Esophagus muscularis mucosa (tissue), 4 donors: ENCODE data around the gene RAF1. TPM values are rescaled to one million over a fixed set of nuclear protein-coding genes. Genes with fewer than 3 reads are reported as not detected.
A peak's percentile ranks its signal among the peaks of the same experiment; 100 is the strongest.
"Not testable (repeated sequence)": the region's sequence is repeated elsewhere in the genome, so short reads cannot be mapped to it uniquely, and the experiment has no call there.

ENCODE experiments used
- DNase-seq: peaks from one replicate; pipeline ENCODE4 v3.0.0-alpha.2; 2017; ENCODE audit errors: extremely low spot score
- H3K27ac ChIP-seq, 4 donors: fragments of 200-600 bp; sonication (generic); replicated peaks in 1 of 4; 1 replicate in 3 of 4; 2 replicates in 1 of 4; pipeline ENCODE4 v1.5.1; 2016 to 2019; ENCODE audit warnings: mild to moderate bottlenecking in 1 of 4
- H3K27me3 ChIP-seq, 4 donors: fragments of 200-600 bp; sonication (generic); one replicate each; pipeline versions ENCODE4 v1.5.1 to v1.6.0; 2016 to 2019
- H3K36me3 ChIP-seq, 4 donors: fragments of 200-600 bp; sonication (generic); one replicate each; pipeline ENCODE4 v1.5.1; 2016 to 2019
- H3K4me1 ChIP-seq, 4 donors: fragments of 200-600 bp; sonication (generic); one replicate each; pipeline ENCODE4 v1.5.1; 2016 to 2019
- H3K4me3 ChIP-seq, 4 donors: fragments of 200-600 bp; sonication (generic); 1 replicate in 2 of 4; 2 replicates in 2 of 4; pipeline ENCODE4 v1.5.1; 2016 to 2019; ENCODE audit warnings: mild to moderate bottlenecking in 4 of 4, moderate library complexity in 1 of 4
- H3K9me3 ChIP-seq, 4 donors: fragments of 200-600 bp; sonication (generic); 1 replicate in 3 of 4; 2 replicates in 1 of 4; pipeline ENCODE4 v1.5.1; 2016 to 2019
- EP300 ChIP-seq: sonication (generic); formaldehyde crosslinking; IDR thresholded peaks from one replicate; pipeline ENCODE4 v1.6.1; 2017; ENCODE audit warnings: antibody characterized with exemption
- POLR2A ChIP-seq: fragments of 450-650 bp; IDR thresholded peaks from one replicate; pipeline ENCODE4 v1.6.1; 2017; ENCODE audit warnings: antibody characterized with exemption, moderate library complexity, mild to moderate bottlenecking, low read depth
- POLR2AphosphoS5 ChIP-seq, 2 donors: sonication (generic); formaldehyde crosslinking; IDR thresholded peaks; one replicate each; pipeline ENCODE4 v1.6.1; 2017; ENCODE audit warnings: antibody characterized with exemption in 2 of 2
- WGBS: methylation state at CpG from one replicate; pipeline ENCODE4 v1.1.5; 2018; 5-methylcytosine and 5-hydroxymethylcytosine counted together
- intact Hi-C: fragments of 100-400 bp; cut with DNase I; formaldehyde crosslinking; loops from one replicate; pipeline ENCODE4 v1.15.1; 2023
- total RNA-seq, 4 donors: library from RNA; depleted of rRNA; stranded (reverse); fragments of >200 nt; gene quantifications; one replicate each; pipeline versions ENCODE4 v1.1.0 to v1.2.1, GENCODE V29; 2016
- TF ChIP-seq, protein P1 (sequence below), 3 experiments: fragments of 200-600 bp in 2 of 3; fragments of 450-650 bp in 1 of 3; sonication (generic) in 2 of 3; IDR thresholded peaks; one replicate each; pipeline ENCODE4 v1.5.1; 2017 to 2019; ENCODE audit warnings: antibody characterized with exemption in 3 of 3, mild to moderate bottlenecking in 2 of 3, moderate library complexity in 1 of 3

RAF1 gene
- total RNA-seq, 4 donors from 2014 or later: 113 to 153 (median 116) TPM

DNA sequence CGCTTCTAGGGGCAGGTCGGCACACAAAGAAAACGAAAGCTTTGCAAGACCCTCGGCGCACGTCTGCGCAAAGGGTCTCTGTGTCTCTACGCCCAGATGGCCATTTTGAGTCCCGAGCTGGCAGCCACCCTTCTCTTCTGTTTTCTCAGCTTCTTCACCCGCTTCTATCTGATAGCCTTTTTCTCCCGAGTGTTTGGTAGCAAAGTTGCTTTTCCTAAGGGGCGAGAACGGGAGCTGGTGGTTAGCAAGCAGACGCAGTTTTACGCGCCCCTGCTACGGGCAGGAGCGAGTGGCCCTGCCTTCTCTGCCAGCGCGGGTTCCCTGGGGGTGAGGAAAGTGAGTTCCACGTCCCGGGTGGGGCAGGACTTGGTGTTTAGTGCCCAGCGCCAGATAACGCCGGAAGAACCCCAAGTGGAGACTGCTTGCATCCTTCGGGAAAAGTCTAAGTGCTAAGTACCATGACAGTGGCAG is 110.0 kb downstream of the RAF1 start:
- H3K4me3 ChIP-seq: peak overlapping the region; percentile 39 to 57 (median 42)
- no peak for DNase-seq
- no peak overlapping the region for H3K27ac ChIP-seq
- H3K27me3 ChIP-seq: peaks cover 0 to 35% (median 8%) of the 10 kb centered on the region in 4 donors
- H3K9me3 ChIP-seq: no peaks in the 10 kb centered on the region
- intact Hi-C loops: loop anchor here (10.0 kb wide), 1 partner anchor 419 kb away; no protein-coding TSS in a partner anchor
- 14% methylated on average over 26 of the region's 26 CpGs for WGBS
- TF ChIP-seq POLR2AphosphoS5 (IDR thresholded peaks at IDR 0.05) (no peak), EP300 (no peak), POLR2A (no peak)
- H3K4me1 ChIP-seq: peaks cover 23 to 32% (median 30%) of the 10 kb centered on the region in 4 donors
- no peaks in the 10 kb centered on the region for H3K36me3 ChIP-seq

DNA sequence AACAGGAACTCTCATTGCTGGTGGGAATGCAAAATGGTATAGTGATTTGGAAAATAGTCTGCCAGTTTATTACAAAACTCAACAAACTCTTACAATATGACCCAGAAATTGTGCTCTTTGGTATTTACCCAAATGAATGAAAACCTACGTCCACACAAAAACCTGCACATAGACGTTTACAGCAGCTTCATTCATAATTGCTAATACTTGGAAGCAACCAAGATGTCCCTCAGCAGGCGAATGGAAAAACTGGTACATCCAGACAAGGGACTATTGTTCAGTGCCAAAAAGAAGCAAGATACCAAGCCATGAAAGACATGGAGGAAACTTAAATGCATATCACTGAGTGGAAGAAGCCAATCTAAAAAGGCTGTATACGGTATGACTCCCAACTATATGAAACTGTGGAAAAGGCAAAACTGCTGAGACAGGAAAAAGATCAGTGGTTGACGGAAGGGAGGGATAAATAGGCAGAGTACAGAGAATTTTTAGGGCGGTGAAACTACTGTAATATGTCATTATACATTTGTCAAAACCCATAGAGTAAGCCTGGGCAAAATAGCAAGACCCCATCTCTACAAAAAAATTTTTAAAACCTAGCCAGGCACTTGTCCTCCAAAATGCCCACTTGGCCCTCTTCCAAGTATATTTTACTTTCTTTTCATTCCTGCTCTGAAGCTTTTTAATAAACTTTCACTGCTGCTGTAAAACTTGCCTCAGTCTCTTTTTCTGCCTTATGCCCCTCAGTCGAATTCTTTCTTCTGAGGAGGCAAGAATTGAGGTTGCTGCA is 113.8 kb downstream of the RAF1 start:
- no peak overlapping the region for H3K27ac ChIP-seq
- TF ChIP-seq POLR2AphosphoS5 (IDR thresholded peaks at IDR 0.05) (no peak), EP300 (no peak), POLR2A (no peak)
- TF ChIP-seq, protein P1, sequence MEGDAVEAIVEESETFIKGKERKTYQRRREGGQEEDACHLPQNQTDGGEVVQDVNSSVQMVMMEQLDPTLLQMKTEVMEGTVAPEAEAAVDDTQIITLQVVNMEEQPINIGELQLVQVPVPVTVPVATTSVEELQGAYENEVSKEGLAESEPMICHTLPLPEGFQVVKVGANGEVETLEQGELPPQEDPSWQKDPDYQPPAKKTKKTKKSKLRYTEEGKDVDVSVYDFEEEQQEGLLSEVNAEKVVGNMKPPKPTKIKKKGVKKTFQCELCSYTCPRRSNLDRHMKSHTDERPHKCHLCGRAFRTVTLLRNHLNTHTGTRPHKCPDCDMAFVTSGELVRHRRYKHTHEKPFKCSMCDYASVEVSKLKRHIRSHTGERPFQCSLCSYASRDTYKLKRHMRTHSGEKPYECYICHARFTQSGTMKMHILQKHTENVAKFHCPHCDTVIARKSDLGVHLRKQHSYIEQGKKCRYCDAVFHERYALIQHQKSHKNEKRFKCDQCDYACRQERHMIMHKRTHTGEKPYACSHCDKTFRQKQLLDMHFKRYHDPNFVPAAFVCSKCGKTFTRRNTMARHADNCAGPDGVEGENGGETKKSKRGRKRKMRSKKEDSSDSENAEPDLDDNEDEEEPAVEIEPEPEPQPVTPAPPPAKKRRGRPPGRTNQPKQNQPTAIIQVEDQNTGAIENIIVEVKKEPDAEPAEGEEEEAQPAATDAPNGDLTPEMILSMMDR (IDR thresholded peaks at IDR 0.05): no peak
- DNase-seq: no peak
- intact Hi-C loops: loop anchor here (10.0 kb wide), 1 partner anchor 415 kb away; no protein-coding TSS in a partner anchor
- no peaks in the 10 kb centered on the region for H3K36me3 ChIP-seq
- WGBS: 67% methylated on average over 7 of the region's 7 CpGs
- no peak overlapping the region for H3K4me3 ChIP-seq
- H3K9me3 ChIP-seq: no peaks in the 10 kb centered on the region
- H3K4me1 ChIP-seq: peaks cover 6 to 9% (median 8%) of the 10 kb centered on the region in 4 donors
- H3K27me3 ChIP-seq: peaks cover 0 to 35% (median 8%) of the 10 kb centered on the region in 4 donors

DNA sequence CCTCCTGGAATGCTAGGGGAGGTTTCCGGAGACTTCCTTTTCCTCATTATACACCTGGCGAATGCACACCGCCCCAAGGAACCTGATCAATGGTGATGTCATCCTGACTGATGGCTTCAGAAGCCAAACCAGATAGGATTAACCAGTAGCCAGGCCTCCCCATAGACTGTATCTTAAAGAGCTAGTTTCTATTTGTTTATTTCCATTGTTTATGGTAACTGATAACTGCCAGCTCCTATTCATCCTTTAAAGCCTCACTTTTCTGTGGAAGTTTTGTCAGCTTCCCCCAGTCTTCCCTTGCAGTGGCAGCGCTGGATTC is 118.5 kb downstream of the RAF1 start, which contains the start of gene MKRN2OS:
Gene MKRN2OS (minus strand): TSS at position 27 of the 319 bp plus-strand sequence. CDS start 35 bp downstream, outside the sequence.
- Histone ChIP-seq H3K27me3 (no peaks in the 10 kb centered on the region), H3K4me3 (no peak within 1 kb of the TSS), H3K36me3 (peaks cover 0 to 2% (median under 1%) of the 10 kb centered on the region in 4 donors), H3K4me1 (no peaks in the 10 kb centered on the region), H3K9me3 (no peaks in the 10 kb centered on the region), H3K27ac (no peak within 1 kb of the TSS)
- intact Hi-C loops: no loop called here
- DNase-seq: no peak
- TF ChIP-seq POLR2AphosphoS5 (IDR thresholded peaks at IDR 0.05) (no peak), EP300 (no peak), POLR2A (no peak)
- TF ChIP-seq, protein P1 (IDR thresholded peaks at IDR 0.05): no peak
- WGBS: 66% methylated on average over 4 of the region's 4 CpGs

DNA sequence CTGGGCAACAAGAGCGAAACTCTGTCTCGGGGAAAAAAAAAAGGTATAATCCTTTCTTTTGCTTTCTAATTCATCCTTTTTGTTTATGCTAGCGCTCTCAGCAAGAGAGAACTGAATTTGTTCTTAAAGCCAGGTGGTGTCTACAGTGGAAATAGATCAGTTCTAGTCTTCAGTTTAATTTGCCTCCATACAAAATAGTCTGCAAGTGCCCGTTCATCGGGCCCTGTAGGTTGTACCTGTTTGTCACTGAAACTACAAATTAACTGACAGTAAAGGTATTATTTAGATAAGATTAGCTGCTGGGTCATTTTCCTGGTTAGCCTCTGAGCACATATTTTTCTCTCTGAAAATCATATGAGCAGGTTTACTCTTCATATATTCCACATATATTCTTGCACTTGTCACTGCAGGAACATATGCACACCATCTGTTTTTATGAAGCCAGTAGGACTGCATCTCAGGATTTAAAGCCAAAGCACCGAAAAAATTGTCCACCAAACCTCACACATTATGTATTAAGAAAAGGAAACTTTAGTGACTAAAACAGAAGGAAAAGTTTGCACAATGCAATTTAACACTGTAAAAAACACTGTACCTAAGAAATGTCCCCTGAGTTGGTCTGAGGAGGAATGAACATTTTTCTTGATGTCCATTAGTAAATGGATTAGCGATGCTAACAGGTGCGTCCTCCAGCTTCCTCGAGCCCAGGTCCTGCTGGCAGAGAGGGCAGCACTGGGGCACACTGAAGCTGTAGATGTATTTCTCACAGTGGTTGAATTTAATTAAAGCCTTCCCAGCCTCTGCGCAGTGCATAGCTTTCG is 119.1 kb downstream of the RAF1 start:
- Histone ChIP-seq H3K4me3 (no peak overlapping the region), H3K27me3 (no peaks in the 10 kb centered on the region), H3K9me3 (no peaks in the 10 kb centered on the region), H3K4me1 (no peaks in the 10 kb centered on the region), H3K36me3 (peaks cover 0 to 7% (median 5%) of the 10 kb centered on the region in 4 donors), H3K27ac (no peak overlapping the region)
- DNase-seq: no peak
- WGBS: 59% methylated on average over 11 of the region's 11 CpGs
- TF ChIP-seq POLR2AphosphoS5 (IDR thresholded peaks at IDR 0.05) (no peak), EP300 (no peak), POLR2A (no peak)
- TF ChIP-seq, protein P1 (IDR thresholded peaks at IDR 0.05): no peak
- intact Hi-C loops: no loop called here

DNA sequence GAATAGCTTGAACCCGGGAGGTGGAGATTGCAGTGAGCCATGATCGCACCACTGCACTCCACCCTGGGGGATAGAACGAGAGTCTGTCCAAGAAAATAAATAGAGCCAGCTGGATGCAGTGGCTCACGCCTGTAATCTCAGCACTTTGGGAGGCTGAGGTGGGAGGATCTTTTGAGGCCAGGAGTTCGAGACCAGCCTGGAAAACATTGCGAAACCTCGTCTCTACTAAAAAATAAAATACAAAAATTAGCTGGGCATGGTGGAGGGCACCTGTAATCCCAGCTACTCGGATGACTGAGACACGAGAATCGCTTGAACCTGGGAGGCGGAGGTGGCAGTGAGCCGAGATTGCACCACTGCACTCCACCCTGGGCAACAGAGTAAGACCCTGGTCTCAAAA is 120.4 kb downstream of the RAF1 start:
- H3K9me3 ChIP-seq, H3K27ac ChIP-seq, H3K4me1 ChIP-seq, H3K27me3 ChIP-seq, intact Hi-C loops, DNase-seq, H3K4me3 ChIP-seq: not testable (repeated sequence)
- 89% methylated on average over 12 of the region's 12 CpGs for WGBS
- peaks cover 4 to 17% (median 11%) of the 10 kb centered on the region in 4 donors for H3K36me3 ChIP-seq
